Measurements from ENCODE around the gene CCDC170.
"Not testable (repeated sequence)": the region's sequence is repeated elsewhere in the genome, so short reads cannot be mapped to it uniquely, and the experiment has no call there.

CCDC170 gene

DNA sequence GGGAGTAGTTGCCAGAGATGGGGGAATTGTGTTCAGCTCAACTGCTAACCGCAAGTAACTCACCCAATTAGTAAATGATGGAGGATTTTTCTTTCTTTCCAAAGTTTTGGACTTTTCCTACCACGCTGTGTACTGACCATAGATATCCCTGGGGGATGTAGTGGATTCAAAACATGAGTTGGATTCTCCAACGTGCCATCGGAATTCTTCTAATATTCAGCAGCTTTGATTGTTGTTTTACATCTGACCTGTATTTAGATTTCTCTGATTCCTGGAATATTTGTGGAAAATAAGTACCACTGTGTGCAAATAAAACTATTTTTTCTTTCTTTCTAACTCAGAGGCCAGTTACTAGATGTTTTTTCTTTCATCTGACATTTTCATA is 1.1 kb downstream of the CCDC170 start:
- no peak for DNase-seq

DNA sequence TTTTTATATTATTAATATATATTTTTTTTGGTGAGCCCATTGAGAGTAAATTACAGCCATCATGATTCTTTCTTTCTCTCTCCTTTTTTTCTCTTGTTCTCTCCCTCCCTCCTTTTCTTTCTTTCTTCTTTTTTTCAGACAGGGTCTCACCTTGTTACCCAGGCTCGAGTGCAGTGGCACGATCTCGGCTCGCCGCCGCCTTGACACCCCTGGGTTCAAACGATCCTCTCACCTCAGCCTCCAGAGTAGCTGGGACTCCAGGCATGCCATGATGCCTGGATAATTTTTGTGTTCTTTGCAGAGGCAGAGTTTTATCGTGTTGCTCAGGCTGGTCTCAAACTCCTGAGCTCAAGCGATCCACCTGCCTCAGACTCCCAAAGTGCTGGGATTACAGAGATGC is 1.6 kb downstream of the CCDC170 start:
- no peak for DNase-seq

DNA sequence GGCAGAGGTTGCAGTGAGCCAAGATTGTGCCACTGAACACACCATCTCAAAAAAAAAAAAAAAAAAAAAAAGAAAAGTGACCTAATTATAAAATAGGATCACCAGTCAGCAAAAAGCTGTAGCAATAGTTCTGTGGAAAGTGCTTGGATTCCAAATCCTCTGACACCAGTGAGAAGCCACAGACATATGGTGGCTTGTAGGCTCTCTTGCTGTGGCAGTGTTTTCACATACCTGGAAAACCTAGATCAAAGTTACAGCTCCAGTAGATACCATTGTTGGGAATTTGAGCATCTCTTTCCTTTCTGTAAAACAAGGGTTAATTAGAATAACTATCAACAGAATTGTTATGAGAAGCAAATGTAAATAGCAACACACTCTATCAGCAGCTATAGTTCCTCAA is 4.1 kb downstream of the CCDC170 start:
- no peak for DNase-seq

DNA sequence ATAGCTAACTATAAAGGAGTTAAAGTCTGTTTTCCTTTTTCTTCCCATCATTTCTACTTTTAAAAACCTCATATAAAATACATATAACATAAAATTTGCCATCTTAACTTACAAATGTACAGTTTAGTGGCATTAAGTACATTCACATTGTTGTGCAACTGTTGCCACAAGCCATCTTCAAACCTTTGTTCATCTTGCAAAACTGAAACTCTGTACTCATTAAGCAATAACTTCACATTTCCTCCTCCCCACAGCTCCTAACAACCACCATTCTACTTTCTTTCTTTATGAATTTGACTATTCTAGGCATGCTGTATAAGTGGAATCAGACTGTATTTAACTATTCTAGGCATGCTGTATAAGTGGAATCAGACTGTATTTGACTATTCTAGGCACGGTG is 4.5 kb downstream of the CCDC170 start:
- DNase-seq: no peak

DNA sequence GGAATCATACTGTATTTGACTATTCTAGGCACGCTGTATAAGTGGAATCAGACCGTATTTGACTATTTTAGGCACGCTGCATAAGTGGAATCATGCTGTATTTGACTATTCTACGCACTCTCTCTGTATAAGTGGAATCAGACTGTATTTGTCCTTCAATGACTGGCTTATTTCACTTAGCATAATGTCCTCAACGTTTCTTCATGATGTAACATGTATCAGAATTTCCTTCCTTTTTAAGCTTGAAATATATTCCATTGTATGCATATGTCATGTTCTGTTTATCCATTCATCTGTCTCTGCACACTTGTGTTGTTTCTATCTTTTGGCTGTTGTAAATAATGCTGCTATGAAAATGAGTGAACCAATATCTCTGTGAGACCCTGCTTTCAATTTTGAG is 5.7 kb downstream of the CCDC170 start:
- DNase-seq: no peak

DNA sequence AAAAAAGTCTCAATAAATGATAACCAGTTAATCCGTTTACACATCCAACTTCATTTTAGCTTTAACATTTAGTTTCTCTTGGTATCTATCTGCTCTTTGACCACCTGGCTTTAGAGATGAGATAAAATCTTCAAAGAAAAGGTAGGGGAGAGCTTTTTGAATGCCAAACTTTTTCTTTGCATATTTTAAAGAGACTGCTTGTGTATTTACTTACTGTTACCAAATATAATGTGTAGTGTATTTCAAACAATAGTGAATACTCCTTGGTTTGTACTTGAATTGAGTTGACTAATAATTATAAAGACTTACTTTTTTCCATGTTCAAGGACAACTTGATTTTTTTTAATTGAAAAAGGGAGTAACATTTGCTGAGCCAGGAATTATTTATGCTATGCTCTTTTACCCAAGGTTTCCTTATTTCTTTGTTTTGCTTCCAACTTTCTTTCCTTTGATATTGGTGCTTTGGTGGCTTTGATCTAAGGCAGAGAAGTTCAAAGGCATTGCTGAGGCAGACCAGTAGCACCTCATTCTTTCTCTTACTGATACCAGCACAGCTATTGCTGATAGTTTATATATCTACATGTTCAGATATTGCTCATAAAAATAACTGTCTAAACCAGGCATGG is 7.8 kb downstream of the CCDC170 start:
- no peak for DNase-seq

DNA sequence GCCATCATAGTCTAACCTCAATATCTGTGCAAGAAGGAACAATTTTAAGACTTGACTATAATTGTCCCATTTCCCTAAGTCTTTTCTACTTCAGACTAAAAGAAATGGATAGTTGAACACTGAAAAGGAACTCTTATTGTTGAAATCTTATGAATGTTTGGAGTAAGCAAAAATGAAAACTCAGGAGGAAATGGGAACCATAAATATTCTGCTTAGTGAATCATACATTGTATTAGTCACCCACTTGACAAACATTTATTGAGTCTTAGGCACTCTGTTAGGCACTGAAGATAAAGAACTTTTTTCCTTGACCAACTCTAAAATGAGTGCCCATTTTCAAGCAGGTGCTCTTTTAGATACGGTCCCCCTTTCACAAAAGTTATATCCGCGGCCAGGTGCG is 8.7 kb downstream of the CCDC170 start:
- no peak for DNase-seq

DNA sequence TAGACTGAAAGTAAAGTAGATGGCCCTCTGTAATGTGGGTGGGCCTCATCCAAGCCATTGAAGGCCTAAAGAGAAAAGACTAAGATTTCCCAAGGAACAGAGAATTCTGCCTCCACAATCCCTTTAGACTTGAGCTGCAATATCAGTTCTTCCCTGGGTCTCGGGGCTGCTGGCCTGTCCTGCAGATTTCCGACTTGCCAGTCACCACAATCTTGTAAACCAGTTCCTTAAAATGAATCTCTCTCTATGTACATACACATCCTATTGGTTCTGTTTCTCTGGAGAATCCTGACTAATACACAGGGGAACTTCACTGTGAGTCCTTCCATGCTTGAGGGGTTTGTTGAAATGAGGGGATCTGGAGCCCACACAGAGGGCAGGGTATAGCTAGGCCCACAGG is 12.9 kb downstream of the CCDC170 start:
- DNase-seq: no peak

DNA sequence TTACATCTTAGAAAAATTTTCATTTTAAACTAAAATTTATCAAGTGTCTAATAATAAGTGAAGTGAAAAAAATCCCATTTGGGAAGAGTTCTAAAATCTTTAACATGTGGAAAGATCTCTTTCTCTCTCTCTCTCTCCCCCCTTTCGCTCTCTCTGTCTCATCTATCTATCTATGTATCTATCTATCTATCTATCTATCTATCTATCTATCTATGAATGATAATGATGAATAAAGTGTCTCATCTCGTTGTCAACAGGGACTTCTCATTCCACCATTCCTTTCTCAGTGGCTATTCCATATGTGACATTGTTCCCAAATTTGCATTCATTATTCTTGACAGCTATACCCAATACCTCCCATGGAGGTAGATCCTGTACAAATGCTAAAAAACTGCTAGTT is 15.2 kb downstream of the CCDC170 start:
- no peak for DNase-seq

DNA sequence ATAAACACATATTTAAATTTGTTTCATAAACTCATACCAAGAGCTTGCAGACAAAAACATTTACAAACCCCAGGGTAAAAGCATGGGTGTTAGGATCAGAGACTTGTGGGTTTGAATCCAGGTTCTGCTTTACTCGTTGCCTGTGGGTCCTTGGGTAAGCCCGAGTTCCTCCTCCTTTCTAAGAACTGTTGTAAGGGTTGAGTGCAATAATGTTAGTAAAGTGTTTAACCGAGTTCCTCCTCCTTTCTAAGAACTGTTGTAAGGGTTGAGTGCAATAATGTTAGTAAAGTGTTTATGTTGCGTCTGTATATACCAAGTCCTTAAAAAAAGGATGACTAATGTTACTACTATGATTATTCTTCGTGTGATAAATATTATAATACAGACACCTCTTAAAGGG is 18.7 kb downstream of the CCDC170 start:
- no peak for DNase-seq

DNA sequence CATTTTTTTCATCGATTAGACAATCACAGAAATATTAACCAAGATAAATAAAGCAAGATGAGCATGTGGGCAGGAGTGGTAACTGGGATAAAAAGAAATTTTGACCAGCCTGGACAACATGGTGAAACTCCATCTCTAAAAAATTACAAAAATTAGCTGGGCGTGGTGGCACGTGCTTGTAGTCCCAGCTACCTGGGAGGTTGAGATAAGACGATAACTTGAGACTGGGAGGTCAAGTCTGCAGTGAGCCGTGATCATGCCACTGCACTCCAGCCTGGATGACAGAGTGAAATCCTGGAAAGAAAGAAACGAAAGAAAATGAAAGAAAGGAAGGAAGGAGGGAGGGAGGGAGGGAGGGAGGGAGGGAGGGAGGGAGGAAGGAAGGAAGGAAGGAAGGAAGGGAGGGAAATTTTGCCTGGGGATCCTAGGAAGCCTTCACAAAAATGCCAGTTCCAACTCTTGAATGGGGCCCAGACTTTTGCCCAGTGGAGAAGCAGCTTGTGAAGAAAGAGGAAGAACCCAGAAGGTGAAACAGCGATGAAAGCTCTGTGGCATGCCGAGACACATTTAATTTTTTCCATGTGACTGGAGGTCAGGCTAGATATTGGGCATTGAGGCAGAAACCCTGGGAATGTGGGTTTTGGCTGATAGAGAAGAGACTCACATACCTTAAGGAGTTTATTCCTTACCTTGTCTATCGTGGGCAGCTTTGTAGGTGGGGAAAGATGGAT is 20.3 kb downstream of the CCDC170 start:
- no peak for DNase-seq

DNA sequence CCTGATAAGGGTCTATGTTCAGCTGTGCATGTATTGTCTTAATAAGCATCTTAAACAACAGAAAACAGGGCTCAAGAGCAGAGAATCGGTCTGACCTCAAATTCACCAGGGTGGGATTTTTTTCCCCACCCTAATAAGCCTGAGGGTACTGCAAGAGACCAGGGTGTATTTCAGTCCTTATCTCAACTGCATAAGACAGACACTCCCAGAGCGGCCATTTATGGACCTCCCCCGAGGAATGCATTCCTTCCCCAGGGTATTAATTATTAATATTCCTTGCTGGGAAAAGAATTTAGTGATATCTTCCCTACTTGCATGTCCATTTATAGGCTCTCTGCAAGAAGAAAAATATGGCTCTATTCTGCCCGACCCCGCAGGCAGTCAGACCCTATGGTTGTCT is 25.2 kb downstream of the CCDC170 start:
- not testable (repeated sequence) for DNase-seq

DNA sequence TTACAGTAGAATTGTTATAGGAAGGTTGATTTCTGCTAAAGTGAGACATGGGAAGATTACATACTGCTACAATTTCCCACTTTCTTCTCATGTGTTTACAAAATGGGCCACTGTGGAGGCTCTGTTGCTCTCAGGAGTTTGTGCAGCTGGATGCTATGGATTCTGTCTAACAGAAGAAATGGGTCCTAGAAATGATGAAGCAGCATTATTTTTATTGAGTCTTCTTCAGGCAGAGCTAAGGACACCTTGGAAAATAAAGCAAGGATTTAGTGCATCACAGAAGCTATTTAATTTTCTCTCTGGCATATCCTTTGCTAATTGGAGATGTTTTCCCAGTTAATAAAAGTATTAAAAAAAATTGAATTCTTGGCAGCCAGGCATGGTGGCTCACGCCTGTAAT is 29.2 kb downstream of the CCDC170 start:
- no peak for DNase-seq

DNA sequence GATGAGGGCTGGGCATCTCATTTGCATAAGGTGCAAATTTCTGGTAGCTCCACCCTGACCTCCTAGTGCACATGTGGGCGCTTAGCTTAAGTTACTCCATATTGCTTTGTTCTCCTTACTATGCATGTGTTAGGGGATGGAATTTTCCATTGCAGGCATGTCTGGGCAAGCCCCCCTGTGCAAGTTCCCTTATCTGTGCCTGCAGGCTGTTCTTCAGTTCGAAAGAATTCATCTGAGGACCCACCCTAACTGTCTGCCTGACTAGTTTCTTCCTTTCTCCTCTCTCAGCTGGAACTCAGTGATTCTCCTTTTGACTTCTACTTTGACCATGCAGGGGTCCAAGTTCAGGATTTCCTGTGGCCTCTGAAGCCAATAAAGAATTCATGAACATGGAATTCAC is 30.2 kb downstream of the CCDC170 start:
- no peak for DNase-seq

DNA sequence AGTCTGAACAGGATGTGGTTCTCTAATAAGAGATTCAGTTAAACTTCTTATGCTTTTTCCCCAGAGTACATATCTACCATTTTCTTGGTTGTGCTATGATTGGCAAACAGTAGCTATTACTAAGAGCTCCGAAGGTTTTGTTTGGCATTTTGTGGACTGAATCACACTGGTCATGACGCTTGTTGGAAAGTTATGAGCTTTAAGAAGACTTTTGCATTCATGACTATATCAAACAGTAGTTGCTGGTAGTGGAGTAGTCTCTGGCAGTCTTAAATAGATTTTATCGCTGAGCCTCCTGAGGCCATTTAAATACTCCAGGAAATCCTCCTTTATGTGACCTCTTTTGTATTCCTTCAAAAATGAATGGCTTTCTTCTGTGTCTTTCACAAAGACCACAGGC is 40.8 kb downstream of the CCDC170 start:
- DNase-seq: no peak

DNA sequence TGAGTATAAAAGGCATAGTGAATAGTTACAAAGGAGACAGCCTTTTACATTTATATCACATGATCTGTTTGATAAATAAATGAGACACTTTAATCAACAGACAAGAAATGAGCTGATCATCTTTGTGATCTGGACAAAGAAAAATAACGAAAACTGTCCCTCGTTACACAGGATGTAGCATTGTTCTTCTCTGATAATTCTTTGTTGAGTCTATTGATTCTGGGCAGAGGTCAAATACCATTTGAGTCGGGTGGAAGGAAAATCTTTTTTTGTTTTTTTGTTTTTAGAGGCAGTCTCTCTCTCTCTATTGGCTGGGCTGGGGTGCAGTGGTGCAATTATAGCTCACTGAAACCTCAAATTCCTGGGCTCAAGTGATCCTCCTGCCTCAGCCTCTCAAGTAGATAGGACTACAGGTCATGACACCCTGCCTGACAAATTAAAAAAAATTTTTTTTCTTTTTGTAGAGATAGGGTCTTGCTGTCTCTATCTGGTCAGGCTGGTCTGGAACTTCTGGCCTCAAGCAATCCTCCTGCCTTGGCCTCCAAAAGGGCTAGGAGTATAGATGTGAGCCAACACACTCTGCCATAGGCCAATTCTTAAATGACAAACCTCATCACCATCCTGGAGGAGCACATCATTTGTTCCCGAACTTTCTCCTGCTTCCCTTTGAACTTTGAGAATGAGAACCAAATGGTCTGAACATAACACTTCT is 41.8 kb downstream of the CCDC170 start:
- no peak for DNase-seq

DNA sequence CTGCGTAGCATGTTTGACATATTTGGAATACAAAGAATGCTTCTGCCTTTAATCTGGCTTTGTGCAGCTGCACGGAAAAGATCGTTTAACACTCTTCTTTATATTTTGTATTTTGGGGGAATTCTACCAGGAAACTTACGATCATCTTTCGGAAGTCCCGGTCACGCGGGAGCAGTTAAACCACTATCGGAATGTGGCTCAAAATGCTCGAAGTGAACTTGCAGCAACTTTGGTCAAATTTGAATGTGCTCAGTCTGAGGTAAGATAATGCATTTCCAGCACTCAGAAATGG is 42.3 kb downstream of the CCDC170 start:
- DNase-seq: no peak

DNA sequence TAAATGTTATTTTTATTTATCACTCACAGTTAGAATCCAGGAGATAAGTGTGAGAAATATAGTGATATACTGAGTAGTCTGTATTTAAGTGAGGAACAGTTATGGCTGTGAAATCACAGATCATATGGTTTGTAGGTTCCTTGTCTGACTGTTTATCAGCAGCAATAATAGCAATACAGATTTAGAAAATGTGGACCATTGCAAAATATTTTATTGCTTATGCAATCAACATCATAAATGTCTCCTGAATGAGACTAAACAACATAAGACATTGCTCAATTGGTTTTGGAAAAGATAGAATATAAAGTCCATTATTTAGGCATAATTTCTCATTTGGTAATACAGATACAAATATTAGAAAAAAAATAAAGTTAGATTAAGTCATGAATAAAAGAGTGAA is 43.7 kb downstream of the CCDC170 start:
- no peak for DNase-seq

DNA sequence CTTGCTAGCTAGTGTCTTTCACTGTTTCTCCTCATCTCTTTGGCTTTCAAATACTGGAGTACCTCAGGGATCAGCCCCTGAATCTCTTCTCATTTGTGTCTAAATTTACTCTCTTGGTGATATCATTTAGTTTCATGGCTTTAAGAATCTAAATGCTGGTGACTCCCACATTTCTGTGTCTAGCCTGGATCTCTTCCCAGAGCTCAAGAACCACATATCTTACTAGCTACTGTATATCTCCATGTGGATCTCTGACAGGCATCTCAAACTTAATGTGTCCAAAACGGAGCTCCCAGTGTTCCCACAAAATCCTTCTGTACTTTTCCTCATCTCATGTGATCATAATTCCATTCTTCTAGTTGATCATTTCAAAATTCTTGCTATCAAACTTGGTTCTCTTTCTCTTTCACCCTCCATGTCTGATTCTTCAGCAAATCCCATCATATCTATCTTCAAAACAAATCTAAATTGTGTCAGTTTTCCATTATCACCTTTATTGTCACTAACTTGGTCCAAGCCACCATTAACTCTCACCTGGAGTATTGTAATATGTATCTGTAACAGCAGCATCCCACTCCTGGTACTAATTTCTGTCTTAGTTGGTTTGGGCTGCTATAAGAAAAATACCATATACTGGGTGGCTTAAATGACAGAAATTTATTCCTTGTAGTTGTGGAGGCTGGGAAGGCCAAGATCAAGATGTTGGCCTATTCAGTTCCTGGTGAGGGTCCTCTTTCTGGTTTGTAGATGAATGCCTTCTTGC is 45.9 kb downstream of the CCDC170 start:
- DNase-seq: no peak

DNA sequence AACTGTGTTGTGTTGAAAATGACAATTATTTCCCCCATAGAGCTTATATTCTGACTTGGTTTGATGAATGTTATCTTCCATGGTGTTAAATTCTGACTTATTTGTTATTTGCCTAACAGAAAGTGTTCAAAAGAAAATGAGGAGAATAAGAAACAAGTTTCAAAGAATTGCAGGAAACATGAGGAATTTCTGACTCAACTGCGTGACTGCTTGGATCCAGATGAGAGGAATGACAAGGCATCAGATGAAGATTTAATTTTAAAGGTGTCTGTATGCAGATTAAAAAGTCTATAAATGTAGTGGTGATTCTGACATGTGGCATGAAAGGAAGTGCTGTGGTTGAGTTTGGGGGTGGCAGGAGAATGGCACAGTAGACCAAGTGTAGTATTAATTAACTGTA is 50.6 kb downstream of the CCDC170 start:
- no peak for DNase-seq

DNA sequence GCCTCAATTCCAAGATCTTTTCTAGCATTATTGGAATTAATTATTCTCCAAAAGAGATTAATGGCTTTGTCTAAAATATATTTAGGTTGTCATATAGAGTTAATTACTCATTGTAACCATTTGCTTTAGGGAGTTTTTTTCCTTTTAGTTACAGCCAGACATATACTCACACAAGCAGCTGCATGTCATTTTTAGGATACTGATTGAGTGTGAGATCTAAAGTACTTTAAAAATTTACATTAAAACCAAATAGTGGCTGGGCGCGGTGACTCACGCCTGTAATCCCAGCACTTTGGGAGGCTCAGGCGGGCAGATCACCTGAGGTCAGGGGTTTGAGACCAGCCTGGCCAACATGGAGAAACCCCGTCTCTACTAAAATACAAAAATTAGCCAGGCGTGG is 51.1 kb downstream of the CCDC170 start:
- DNase-seq: not testable (repeated sequence)

DNA sequence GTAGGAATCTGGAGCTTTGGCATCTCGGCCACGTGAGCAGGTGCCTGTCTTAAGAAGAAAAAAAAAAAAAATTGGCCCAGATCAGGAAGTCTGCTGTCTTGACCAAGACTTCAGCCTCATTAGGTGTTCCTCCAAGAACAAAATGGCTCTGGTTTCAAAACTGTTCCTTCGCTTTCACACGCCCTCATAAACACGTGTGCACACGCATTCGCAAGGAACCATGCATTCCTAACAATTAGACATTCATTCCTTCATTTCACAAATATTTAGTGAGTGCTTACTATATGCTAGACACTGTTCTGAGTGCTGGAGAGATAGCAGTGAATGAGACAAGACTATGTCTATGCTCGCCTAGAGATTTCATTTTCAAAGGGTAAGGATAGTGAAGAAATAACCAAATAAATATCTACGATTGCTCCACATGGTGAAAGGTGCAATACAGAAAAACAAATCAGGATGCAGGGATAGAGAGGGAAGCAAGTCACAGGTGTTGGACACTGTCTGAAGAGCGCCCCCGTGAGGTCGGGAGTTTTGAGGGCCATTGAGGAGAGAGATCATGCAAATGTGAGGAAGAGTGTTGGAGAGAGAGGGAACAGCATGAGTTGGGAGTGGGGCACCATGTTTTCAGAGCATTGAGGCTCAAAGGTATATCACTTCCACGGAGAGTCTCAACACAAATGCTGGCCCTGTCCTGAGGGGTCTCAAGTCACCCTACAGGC is 53.3 kb downstream of the CCDC170 start:
- DNase-seq: no peak

DNA sequence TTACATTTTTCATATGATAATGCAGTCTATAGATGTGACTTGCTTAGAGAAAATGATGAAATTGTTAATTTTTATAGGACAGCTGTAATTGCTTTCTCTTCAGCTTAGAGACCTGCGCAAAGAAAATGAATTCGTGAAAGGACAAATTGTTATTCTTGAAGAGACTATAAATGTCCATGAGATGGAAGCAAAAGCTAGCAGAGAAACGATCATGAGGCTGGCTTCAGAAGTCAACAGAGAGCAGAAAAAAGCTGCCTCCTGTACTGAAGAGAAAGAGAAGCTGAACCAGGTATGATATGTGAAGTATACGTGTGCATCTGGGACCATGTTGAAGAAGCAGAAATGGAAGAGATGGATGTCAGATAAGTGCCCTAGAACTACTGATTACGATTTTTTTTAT is 54.4 kb downstream of the CCDC170 start:
- no peak for DNase-seq

Data from DMS153 (cell line).